Epidermal melanocyte (primary cell): ENCODE data around the gene CD248.
"Not testable (repeated sequence)": the region's sequence is repeated elsewhere in the genome, so short reads cannot be mapped to it uniquely, and the experiment has no call there.

ENCODE experiments used
- DNase-seq: peaks from one replicate; pipeline ENCODE4 v3.0.0; 2011; ENCODE audit warnings: low spot score; ENCODE audit not compliant: insufficient read length

Gene CD248

DNA sequence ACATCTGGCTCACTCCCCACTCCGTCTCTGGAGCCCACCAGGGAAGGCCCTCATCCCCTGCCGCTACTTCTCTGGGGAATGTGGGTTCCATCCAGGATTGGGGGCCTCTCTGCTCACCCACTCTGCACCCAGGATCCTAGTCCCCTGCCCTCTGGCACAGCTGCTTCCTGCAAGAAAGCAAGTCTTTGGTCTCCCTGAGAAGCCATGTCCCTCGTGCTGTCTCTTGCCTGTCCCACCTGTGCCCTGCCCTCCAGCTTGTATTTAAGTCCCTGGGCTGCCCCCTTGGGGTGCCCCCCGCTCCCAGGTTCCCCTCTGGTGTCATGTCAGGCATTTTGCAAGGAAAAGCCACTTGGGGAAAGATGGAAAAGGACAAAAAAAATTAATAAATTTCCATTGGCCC is 39.8 kb downstream of the CD248 start:
- DNase-seq = not testable (repeated sequence)

DNA sequence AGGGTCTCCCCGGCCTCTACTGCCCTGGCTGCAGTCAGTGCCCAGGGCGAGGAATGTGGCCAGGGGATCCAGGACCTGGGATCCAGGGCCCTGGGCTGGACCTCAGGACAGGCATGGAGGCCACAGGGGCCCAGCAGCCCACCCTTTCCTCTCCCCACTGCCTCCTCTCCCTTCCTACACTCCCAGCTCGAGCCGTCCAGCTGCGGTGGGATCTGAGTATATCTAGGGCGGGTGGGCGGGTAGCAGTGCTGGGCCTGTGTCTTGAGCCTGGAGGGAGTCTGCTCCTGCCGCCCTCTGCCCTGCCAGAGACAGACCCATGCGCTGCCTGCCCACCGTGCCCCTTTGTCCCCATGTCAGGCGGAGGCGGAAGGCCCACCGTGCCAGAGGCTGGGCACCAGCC is 40.2 kb downstream of the CD248 start:
- not testable (repeated sequence) for DNase-seq

DNA sequence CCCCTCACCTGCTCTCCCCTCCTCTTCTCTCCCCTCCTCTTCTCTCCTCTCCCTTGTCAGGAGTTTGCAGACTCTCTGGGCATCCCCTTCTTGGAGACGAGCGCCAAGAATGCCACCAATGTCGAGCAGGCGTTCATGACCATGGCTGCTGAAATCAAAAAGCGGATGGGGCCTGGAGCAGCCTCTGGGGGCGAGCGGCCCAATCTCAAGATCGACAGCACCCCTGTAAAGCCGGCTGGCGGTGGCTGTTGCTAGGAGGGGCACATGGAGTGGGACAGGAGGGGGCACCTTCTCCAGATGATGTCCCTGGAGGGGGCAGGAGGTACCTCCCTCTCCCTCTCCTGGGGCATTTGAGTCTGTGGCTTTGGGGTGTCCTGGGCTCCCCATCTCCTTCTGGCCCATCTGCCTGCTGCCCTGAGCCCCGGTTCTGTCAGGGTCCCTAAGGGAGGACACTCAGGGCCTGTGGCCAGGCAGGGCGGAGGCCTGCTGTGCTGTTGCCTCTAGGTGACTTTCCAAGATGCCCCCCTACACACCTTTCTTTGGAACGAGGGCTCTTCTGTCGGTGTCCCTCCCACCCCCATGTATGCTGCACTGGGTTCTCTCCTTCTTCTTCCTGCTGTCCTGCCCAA is 40.7 kb downstream of the CD248 start:
- no peak for DNase-seq

DNA sequence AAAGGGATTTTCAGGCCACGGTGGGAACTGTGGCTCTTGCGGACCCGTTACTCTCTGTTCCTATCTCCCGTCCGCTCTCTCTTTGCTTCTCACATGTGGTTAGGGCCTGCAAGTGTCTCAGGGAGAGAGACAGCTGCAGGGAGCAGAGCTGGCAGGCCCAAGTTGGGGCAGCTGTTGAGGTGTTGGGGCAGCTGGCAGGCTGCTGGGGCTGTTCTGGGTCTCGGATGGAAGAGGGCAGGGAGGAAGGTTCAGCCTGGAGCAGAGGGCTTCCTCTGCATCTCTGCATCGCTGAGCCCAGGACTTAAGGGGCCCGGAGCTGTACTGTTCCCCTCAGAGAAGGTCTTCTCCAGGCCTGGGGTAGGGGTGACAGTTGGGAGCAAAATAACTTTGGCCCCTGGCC is 41.4 kb downstream of the CD248 start:
- DNase-seq = no peak

DNA sequence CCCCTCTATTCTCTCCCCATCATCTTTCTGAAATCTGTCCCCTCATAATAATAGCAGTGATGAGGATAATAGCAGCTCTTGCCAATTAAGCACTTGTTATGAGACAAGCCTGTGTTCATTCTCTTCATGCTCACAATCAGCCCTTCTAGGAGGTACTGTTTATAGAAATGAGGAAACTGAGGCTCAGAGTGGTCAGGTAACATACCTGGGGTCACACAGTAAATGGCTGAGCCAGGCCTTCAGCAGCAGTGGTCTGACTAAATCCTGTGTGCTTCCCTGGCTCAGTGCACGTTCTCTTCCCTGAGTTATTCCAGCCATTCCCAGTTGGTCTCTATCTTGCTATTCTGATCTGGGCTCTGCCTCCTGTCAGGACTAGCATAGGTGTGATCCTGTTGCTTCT is 42.6 kb downstream of the CD248 start:
- DNase-seq = no peak

DNA sequence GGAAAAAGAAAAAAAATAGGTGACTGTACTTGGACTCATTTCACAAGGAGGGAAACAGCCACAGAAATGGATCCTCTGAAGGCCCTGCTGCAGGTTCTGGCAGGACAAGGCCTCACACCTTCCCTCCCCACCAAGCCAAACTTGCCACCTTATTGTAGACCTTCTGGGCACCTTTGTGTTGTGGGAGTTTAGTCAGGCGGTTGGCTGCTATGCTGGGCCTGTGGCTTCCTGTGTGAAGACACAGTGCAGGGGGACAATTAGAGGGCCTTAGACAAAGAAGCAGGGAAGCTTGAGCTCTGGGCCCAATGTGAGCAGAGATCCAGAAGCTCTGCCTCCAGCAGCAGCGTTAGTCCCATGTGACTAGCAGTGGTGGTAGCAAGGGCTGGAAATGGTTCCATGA is 44.2 kb downstream of the CD248 start:
- DNase-seq = no peak

DNA sequence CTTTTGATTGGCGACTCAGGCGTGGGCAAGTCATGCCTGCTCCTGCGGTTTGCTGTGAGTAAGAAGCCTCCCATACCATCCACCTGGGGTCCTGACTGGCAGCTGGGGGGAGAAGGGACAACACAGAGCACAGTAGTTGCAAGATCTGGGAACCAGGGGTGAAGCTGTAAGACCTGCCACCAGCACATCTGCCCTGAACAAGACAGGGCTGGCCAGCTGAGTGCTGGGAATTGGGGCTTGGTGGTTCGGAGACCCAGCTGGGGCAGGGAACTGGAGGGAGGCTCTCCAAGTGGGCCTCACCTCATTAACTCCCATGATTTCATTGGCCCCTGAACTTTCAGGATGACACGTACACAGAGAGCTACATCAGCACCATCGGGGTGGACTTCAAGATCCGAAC is 45.0 kb downstream of the CD248 start:
- DNase-seq = no peak

DNA sequence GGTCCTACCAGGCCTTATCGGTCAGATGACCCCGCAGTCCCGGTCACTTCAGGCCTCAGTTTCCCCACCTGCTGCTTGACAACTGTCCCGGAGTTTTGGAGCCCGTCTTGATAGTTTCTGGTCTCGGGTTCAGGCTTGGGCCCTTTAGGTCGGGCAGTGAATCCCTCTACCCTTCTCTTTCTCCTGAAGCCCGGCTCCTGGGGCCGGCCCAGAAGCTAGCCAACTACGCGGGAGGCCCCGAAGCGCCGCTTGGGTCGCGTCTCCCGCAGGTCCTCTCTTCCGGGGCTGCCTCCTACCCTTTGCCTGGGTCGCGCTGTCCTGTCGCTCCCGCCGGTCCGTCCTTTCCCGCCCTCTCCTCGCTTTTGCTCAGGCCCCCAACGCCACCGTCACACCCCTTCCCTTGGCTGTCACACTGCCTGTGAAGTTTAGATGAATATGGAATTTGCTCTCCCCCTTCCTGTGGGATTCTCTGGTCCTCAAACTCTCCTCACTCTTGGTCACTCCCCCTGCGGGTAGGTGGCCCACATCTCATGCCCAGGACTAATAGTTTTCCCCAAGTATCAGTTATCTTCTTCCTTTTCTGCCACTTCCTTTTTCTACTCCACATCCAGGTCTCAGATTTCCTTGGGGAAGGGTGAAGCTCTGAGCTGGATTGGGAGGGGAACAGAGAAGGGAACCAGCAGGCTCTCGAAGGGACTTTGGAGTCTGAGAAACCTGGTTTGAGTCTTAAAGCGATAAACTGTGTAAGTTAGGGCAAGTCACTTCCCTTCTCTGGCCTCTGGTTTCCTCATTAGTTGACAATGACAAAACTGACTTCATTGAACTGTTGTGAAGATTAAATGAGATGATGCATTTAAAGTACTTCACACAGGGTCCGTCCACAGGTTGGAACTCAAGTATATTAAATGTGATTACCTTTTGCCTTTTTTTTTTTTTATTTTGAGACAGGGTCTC is 47.6 kb downstream of the CD248 start:
- no peak for DNase-seq

DNA sequence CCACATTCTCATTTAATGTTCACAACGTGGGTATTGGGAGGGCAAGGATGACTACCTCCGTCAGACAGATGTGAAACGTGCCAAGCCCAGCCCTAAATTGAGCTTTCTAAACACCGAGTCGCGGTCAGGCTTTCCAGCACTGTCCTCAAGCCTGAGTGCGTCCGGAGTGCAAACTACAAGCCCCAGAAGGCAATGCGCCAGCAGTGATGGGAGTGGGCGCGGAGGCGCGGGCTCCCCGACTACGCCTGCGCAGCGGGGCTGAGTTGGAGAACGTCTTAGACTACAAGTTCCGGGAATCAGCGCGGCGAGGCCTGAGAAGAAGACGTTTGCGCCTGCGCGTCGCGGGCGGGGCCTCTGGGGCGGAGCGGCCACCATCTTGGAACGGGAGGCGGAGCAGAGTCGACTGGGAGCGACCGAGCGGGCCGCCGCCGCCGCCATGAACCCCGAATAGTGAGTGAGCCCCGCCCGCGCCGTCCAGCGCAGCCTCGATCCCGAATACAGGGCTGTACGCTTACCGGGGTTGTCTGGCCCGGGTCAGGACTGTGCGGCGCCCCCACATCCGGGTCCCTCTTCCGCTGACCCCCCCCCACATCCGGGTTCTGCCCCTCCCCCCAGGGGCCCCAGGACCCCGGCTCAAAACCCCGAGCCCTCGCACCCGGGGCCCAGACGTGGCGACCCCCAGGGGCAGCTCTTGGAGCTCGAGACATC is 48.4 kb downstream of the CD248 start, which contains the start of gene RAB1B:
TSS of gene RAB1B (plus strand) at position 396 of the 708 bp plus-strand sequence. CDS start at position 437, 41 bp downstream.
- DNase-seq = peak; percentile 96

DNA sequence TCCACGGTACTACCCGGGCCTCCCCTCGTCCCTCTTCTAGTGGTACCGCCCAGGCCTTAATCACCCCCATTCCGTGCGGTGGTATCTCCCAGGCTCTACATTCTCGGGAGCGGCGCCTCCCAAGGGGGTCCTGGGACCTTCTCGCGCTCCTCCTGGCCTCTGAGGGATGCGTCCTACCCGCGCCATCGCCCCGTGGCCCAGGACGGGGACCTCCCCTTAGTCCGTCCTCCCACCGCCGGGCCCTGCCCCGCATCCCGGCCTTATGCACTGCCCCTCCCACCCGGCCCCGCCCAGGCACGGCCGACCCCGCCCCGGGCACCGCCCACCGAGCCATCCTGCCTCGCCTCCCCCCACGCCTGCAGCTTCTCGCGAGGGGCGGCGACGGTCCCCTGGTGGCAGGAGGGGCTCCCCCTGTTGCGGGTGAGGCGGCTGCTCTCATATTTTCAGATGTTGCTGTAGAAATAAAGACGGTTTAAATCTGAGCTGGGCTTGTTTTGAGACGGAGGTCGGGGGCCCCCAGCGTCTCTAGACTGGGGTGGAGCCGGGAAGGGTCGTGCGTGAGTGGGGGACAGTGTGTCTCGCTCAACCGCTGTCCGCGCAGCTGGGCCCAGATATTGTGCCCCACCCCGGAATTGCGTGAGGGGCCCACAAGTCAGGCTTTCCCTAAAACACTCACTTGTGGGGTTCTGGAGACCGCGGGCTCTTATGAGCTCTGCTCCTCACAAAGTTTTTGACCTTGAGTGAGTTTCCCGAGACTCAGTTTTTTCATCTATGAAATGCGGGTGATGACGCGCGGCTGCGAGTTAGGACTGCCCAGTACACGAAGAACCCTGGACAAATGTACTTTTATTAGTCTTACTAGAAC is 49.2 kb downstream of the CD248 start:
- peak; percentile 81 for DNase-seq

DNA sequence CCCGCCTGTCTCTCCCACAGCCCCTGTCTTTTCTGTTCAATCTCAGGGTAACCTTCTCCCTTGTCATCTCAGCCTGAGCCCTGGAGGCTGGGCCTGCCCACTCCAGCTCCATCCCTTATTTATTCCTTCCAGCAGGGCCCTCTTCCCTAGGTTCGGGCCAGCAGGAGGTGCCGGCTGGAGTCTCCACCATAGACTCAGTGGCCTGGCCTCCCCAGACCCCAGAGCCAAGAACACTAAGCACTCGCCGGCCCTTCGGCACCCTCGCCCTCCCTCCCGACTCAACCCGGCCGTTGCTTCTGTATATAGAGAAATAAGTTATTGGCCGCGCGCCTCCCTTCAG is 49.8 kb downstream of the CD248 start:
- DNase-seq = no peak

DNA sequence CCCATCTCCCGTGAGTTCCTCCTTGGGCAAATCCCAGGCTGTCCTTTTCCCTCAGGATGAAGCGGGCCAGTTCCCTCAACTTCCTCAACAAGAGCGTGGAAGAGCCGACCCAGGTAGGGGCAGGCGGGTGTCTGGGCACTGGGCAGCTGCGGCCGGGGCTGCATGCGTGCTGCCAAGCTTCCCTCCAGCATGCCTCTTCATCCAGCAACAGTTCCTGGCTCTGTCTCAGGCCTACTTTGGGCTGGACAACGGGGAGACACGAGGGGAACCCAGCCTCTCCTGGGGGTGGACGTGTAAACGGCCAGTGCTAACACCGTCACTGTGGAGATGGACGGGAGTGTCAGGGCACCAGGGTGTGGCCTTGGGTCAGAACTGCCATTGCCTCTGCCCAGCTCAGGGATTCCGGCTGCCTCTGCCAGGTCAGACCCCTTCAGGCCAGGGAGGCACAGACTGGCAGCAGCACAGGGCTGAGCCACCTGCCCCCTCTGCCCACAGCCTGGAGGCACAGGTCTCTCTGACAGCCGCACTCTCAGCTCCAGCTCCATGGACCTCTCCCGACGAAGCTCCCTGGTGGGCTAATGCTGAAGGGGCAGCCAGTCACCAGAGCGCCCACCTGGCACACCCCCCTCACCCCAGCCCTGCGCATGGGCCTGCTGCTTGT is 50.3 kb downstream of the CD248 start:
- no peak for DNase-seq

DNA sequence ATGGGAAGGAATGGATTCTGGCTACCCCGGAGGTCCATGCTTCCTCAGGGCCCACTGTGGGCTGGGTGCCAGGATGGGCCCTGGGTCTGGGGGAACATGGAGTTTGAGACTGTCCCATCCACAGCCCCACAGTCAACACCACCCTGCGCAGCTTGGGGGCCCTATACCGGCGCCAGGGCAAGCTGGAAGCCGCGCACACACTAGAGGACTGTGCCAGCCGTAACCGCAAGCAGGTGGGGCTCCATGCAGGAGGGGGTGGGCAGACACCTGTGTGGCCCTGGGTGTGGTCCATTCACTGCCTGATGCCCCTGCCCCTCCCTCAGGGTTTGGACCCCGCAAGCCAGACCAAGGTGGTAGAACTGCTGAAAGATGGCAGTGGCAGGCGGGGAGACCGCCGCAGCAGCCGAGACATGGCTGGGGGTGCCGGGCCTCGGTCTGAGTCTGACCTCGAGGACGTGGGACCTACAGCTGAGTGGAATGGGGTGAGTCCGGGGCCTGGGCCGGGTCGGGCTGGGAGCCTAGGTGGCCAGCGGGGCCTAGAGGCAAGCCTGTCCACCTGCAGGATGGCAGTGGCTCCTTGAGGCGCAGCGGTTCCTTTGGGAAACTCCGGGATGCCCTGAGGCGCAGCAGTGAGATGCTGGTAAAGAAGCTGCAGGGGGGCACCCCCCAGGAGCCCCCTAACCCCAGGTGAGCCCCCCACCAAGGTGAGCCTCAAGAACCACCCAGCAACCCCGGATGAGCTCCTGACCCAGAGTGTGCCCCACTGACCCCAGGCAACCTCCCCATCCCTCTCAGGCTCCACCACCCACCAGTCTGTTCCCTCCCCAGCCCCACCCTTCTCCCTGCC is 51.1 kb downstream of the CD248 start:
- DNase-seq = no peak

DNA sequence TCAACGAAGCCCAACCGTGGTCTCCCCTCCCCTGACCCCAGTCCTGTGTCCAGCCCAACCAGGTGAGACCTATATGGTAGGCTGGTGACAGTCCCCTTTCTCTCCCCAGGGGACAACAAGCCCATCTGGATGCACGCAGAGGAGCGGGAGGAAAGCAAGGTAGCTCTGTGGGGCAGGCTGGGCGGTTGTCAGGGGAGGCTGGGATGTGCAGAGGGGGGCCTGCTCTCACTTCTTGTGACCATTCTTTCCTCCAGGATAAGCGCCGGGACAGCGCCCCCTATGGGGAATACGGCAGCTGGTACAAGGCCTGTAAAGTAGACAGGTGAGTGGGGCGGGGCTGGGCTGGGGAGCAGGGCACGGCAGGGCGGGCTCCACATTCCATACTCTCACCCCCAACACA is 51.9 kb downstream of the CD248 start:
- DNase-seq = no peak
